ENCODE measurements around the gene CDHR2.

CDHR2 gene

DNA sequence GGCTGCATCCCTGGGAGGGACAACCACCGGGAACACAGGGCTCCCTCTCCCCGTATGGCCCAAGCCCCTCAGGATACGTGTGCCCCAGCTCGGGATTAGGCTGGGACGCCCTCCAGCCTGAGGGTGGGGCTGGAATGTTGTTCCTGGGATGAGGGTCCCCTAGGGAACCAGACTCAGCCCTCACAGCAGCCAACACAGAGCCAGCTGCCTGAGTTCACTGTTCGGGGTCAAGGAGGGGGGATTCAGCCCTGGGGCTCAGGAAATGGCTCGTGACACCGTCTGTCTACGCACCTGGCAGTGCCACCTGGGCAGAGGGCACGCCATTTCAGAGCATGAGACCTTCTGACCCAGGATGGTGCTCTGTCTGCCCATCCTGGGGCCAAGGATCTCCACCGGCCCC lies 20.8 kb upstream of the CDHR2 start:
- no peaks in the 10 kb centered on the region for H3K36me3 ChIP-seq (replicated peaks; ENCODE audit: insufficient read depth, low read length)
- no peak overlapping the region for H3K4me2 ChIP-seq (ENCODE audit: low read depth, low read length)
- H3K27ac ChIP-seq (ENCODE audit: low read length), result no peak overlapping the region

DNA sequence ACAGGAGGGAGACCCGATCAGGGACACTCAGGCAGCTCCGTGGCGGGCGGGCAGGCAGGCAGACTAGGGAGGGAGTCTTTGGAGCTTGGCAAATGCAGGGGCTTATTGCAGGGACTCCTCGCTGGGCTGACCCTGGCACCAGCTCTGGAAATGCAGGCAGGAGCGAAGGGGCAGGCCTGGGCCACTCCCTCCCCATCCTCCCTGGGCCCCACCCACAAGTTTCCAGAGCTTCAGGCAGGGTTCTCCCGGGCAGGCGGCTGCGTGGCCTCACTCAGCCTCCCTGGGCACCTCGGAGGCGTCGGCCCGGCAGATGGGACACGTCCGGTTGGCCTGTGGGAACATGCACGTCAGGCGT lies 20.4 kb upstream of the CDHR2 start:
- no peak overlapping the region for H3K4me3 ChIP-seq (ENCODE audit: low read length)
- H3K9me2 ChIP-seq (replicated peaks; ENCODE audit: insufficient read depth, low read length), result no peaks in the 10 kb centered on the region
- H3K27ac ChIP-seq (ENCODE audit: low read length), result no peak overlapping the region
- DNase-seq, result no peak
- no peaks in the 10 kb centered on the region for H3K9me3 ChIP-seq (replicated peaks; ENCODE audit: insufficient read depth, low read length)
- H3K4me1 ChIP-seq (ENCODE audit: low read length), result no peaks in the 10 kb centered on the region
- no peaks in the 10 kb centered on the region for H3F3A ChIP-seq (ENCODE audit: insufficient read depth, low read length)
- no peaks in the 10 kb centered on the region for H3K36me3 ChIP-seq (replicated peaks; ENCODE audit: insufficient read depth, low read length)
- no peaks in the 10 kb centered on the region for H4K20me1 ChIP-seq (ENCODE audit: insufficient read depth, low read length)
- no peak overlapping the region for H2AFZ ChIP-seq (ENCODE audit: low read length)
- H3K4me2 ChIP-seq (ENCODE audit: low read depth, low read length), result no peak overlapping the region
- H3K27me3 ChIP-seq (replicated peaks; ENCODE audit: insufficient read depth, low read length), result no peaks in the 10 kb centered on the region
- H3K79me2 ChIP-seq (ENCODE audit: low read length), result peaks cover 11% of the 10 kb centered on the region
- H3K9ac ChIP-seq (ENCODE audit: low read length), result no peak overlapping the region
- TF ChIP-seq EZH2 (optimal IDR thresholded peaks at IDR 0.05; ENCODE audit: low read depth, low read length) (no peak), EZH2phosphoT487 (IDR thresholded peaks at IDR 0.05; ENCODE audit: low read length) (no peak)

More for the DNA sequence above, 20.8 kb upstream of the CDHR2 start:
- TF ChIP-seq EZH2phosphoT487 (IDR thresholded peaks at IDR 0.05; ENCODE audit: low read length) (no peak), EZH2 (optimal IDR thresholded peaks at IDR 0.05; ENCODE audit: low read depth, low read length) (no peak)
- TF ChIP-seq, protein P1, sequence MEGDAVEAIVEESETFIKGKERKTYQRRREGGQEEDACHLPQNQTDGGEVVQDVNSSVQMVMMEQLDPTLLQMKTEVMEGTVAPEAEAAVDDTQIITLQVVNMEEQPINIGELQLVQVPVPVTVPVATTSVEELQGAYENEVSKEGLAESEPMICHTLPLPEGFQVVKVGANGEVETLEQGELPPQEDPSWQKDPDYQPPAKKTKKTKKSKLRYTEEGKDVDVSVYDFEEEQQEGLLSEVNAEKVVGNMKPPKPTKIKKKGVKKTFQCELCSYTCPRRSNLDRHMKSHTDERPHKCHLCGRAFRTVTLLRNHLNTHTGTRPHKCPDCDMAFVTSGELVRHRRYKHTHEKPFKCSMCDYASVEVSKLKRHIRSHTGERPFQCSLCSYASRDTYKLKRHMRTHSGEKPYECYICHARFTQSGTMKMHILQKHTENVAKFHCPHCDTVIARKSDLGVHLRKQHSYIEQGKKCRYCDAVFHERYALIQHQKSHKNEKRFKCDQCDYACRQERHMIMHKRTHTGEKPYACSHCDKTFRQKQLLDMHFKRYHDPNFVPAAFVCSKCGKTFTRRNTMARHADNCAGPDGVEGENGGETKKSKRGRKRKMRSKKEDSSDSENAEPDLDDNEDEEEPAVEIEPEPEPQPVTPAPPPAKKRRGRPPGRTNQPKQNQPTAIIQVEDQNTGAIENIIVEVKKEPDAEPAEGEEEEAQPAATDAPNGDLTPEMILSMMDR (IDR thresholded peaks at IDR 0.05; ENCODE audit: low read length), result no peak
- no peaks in the 10 kb centered on the region for H3K9me2 ChIP-seq (replicated peaks; ENCODE audit: insufficient read depth, low read length)
- no peak overlapping the region for H2AFZ ChIP-seq (ENCODE audit: low read length)
- no peaks in the 10 kb centered on the region for H3F3A ChIP-seq (ENCODE audit: insufficient read depth, low read length)
- no peak for DNase-seq
- H3K4me3 ChIP-seq (ENCODE audit: low read length), result no peak overlapping the region
- H3K27me3 ChIP-seq (replicated peaks; ENCODE audit: insufficient read depth, low read length), result no peaks in the 10 kb centered on the region
- no peaks in the 10 kb centered on the region for H4K20me1 ChIP-seq (ENCODE audit: insufficient read depth, low read length)
- no peaks in the 10 kb centered on the region for H3K9me3 ChIP-seq (replicated peaks; ENCODE audit: insufficient read depth, low read length)
- no peaks in the 10 kb centered on the region for H3K4me1 ChIP-seq (ENCODE audit: low read length)
- H3K79me2 ChIP-seq (ENCODE audit: low read length), result peaks cover 7% of the 10 kb centered on the region
- no peak overlapping the region for H3K9ac ChIP-seq (ENCODE audit: low read length)

- Histone ChIP-seq H4K20me1 (ENCODE audit: insufficient read depth, low read length) (no peaks in the 10 kb centered on the region), H3K4me1 (ENCODE audit: low read length) (no peaks in the 10 kb centered on the region), H3K27me3 (replicated peaks; ENCODE audit: insufficient read depth, low read length) (no peaks in the 10 kb centered on the region)
These were observed 19.9 kb upstream of the CDHR2 start for GRCh38 chr5:176529116-176529740.

GRCh38 chr5:176529741-176530141 lies 19.4 kb upstream of the CDHR2 start:
- Histone ChIP-seq H4K20me1 (ENCODE audit: insufficient read depth, low read length) (no peaks in the 10 kb centered on the region), H3K79me2 (ENCODE audit: low read length) (peaks cover 21% of the 10 kb centered on the region), H3F3A (ENCODE audit: insufficient read depth, low read length) (no peaks in the 10 kb centered on the region), H3K36me3 (replicated peaks; ENCODE audit: insufficient read depth, low read length) (no peaks in the 10 kb centered on the region), H3K9me3 (replicated peaks; ENCODE audit: insufficient read depth, low read length) (no peaks in the 10 kb centered on the region), H3K4me2 (ENCODE audit: low read depth, low read length) (no peak overlapping the region), H3K9me2 (replicated peaks; ENCODE audit: insufficient read depth, low read length) (no peaks in the 10 kb centered on the region), H3K4me1 (ENCODE audit: low read length) (no peaks in the 10 kb centered on the region), H3K27me3 (replicated peaks; ENCODE audit: insufficient read depth, low read length) (no peaks in the 10 kb centered on the region), H3K27ac (ENCODE audit: low read length) (no peak overlapping the region), H2AFZ (ENCODE audit: low read length) (no peak overlapping the region), H3K4me3 (ENCODE audit: low read length) (no peak overlapping the region), H3K9ac (ENCODE audit: low read length) (no peak overlapping the region)
- TF ChIP-seq, protein P1 (IDR thresholded peaks at IDR 0.05; ENCODE audit: low read length), result no peak
- TF ChIP-seq EZH2 (optimal IDR thresholded peaks at IDR 0.05; ENCODE audit: low read depth, low read length) (no peak), EZH2phosphoT487 (IDR thresholded peaks at IDR 0.05; ENCODE audit: low read length) (no peak)
- DNase-seq, result no peak

More at GRCh38 chr5:176529116-176529740, 19.9 kb upstream of the CDHR2 start:
- Histone ChIP-seq H3K9ac (ENCODE audit: low read length) (no peak overlapping the region), H3F3A (ENCODE audit: insufficient read depth, low read length) (no peaks in the 10 kb centered on the region), H3K36me3 (replicated peaks; ENCODE audit: insufficient read depth, low read length) (no peaks in the 10 kb centered on the region), H3K4me3 (ENCODE audit: low read length) (no peak overlapping the region), H2AFZ (ENCODE audit: low read length) (no peak overlapping the region), H3K9me2 (replicated peaks; ENCODE audit: insufficient read depth, low read length) (no peaks in the 10 kb centered on the region), H3K9me3 (replicated peaks; ENCODE audit: insufficient read depth, low read length) (no peaks in the 10 kb centered on the region), H3K4me2 (ENCODE audit: low read depth, low read length) (no peak overlapping the region), H3K79me2 (ENCODE audit: low read length) (peaks cover 16% of the 10 kb centered on the region), H3K27ac (ENCODE audit: low read length) (no peak overlapping the region)
- no peak for DNase-seq
- no peak for TF ChIP-seq EZH2phosphoT487 (IDR thresholded peaks at IDR 0.05; ENCODE audit: low read length)
- TF ChIP-seq, protein P1 (IDR thresholded peaks at IDR 0.05; ENCODE audit: low read length), result no peak
- TF ChIP-seq EZH2 (optimal IDR thresholded peaks at IDR 0.05; ENCODE audit: low read depth, low read length), result no peak

All from MM.1S (cell line).